GM23248 (cell line): ENCODE measurements around the gene TRO.

Source experiments
- EZH2 ChIP-seq: fragments of 200-600 bp; sonication (generic); IDR thresholded peaks from 2 replicates; pipeline ENCODE4 v1.6.1; 2018; ENCODE audit warnings: antibody characterized with exemption, mild to moderate bottlenecking; ENCODE audit not compliant: insufficient read depth, poor library complexity, severe bottlenecking
- EZH2phosphoT487 ChIP-seq: fragments of 200-600 bp; sonication (generic); IDR thresholded peaks from 2 replicates; pipeline ENCODE4 v1.6.1; 2018; ENCODE audit warnings: antibody characterized with exemption, moderate library complexity, mild to moderate bottlenecking, low read depth; ENCODE audit not compliant: insufficient read depth

DNA sequence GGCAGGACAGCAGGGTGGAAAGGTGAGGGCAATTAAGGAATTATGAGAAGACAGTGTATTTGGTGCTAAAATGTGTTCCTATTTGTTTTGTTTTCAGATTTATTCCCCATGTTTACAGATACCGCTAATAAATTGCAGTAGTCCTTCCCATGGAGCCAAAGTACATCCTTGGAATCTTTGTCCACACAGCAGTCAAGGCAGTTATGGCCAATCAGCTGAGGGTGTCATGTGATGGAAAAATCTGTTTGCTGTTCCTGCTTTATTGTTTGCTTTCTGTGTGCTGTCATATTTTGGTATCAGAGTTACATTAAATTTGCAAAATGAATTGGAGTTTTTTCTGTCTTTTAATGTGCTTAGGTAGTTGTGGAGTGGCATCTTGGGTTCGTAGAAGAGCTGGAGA is 10.5 kb downstream of the TRO start:
- TF ChIP-seq EZH2phosphoT487 (no peak), EZH2 (no peak)
